Gastrocnemius medialis (tissue), 4 donors: ENCODE measurements around the gene ABHD17A. TPM values are rescaled to one million over a fixed set of nuclear protein-coding genes. Genes with fewer than 3 reads are reported as not detected.

Experiments used
- ATAC-seq, 2 donors: fragments of 150-250 bp; one replicate each; pipeline ENCODE4 v1.9.1; 2016
- DNase-seq, 2 donors: peaks; one replicate each; pipeline ENCODE4 v3.0.0-alpha.2; 2019
- H3K27ac ChIP-seq, 4 donors: fragments of 200-600 bp; sonication (generic); 1 replicate in 1 of 4; 2 replicates in 3 of 4; pipeline ENCODE4 v1.5.1; 2016 to 2018; ENCODE audit warnings: mild to moderate bottlenecking in 2 of 4, moderate library complexity in 1 of 4
- H3K27me3 ChIP-seq, 3 donors: fragments of 200-600 bp; sonication (generic) in 2 of 3; 1 replicate in 1 of 3; 2 replicates in 2 of 3; pipeline versions ENCODE4 v1.5.1 to v1.6.0; 2016 to 2019; ENCODE audit warnings: mild to moderate bottlenecking in 1 of 3, moderate library complexity in 1 of 3
- H3K36me3 ChIP-seq, 2 donors: fragments of 200-600 bp; sonication (generic) in 1 of 2; one replicate each; pipeline ENCODE4 v1.5.1; 2017 to 2018
- H3K4me1 ChIP-seq, 2 donors: fragments of 200-600 bp; sonication (generic) in 1 of 2; one replicate each; pipeline ENCODE4 v1.5.1; 2016 to 2017; ENCODE audit warnings: mild to moderate bottlenecking in 2 of 2
- H3K4me3 ChIP-seq, 4 donors: fragments of 200-600 bp; sonication (generic) in 3 of 4; 1 replicate in 1 of 4; 2 replicates in 3 of 4; pipeline ENCODE4 v1.5.1; 2016 to 2019; ENCODE audit warnings: mild to moderate bottlenecking in 2 of 4
- H3K9me3 ChIP-seq, 3 donors: fragments of 200-600 bp; sonication (generic) in 2 of 3; 1 replicate in 1 of 3; 2 replicates in 2 of 3; pipeline ENCODE4 v1.5.1; 2016 to 2019
- CTCF ChIP-seq, 5 experiments: fragments of 450-650 bp in 3 of 5; fragments of 200-600 bp in 2 of 5; sonication (generic) in 2 of 5; IDR thresholded peaks in 4 of 5; conservative IDR thresholded peaks in 1 of 5; 1 replicate in 4 of 5; 2 replicates in 1 of 5; pipeline ENCODE4 v1.5.1; 2016 to 2019; ENCODE audit warnings: antibody characterized with exemption in 5 of 5, mild to moderate bottlenecking in 3 of 5, moderate library complexity in 3 of 5
- POLR2A ChIP-seq, 2 donors: fragments of 450-650 bp; IDR thresholded peaks; one replicate each; pipeline ENCODE4 v1.6.1; 2017; ENCODE audit warnings: antibody characterized with exemption in 2 of 2, mild to moderate bottlenecking in 2 of 2, moderate library complexity in 2 of 2
- in situ Hi-C, 4 donors: fragments of 200-750 bp; cut with MboI; loops; one replicate each; pipeline versions ENCODE4 v1.15.0 to v1.8.0; 2017; ENCODE audit warnings: low sequenced_read_pairs in 4 of 4
- intact Hi-C: fragments of 100-400 bp; cut with DNase I; formaldehyde crosslinking; loops from one replicate; pipeline ENCODE4 v1.15.1; 2023; ENCODE audit warnings: low total_unique reads
- total RNA-seq, 4 donors: library from RNA; depleted of rRNA; stranded (reverse); fragments of >200 nt; gene quantifications; one replicate each; pipeline versions ENCODE4 v1.1.0 to v1.2.3, GENCODE V29; 2016

The ABHD17A gene
- total RNA-seq, 4 donors from 2014 or later = 49.4 to 87.7 (median 70.8) TPM

GRCh38 chr19:1854039-1854541, 31.2 kb downstream of the ABHD17A start:
- TF ChIP-seq CTCF (IDR thresholded peaks at IDR 0.05 in 4 of 5, conservative IDR thresholded peaks at IDR 0.05 in 1 of 5) (no peak), POLR2A (IDR thresholded peaks at IDR 0.05) (no peak)
- H3K36me3 ChIP-seq = no peaks in the 10 kb centered on the region
- intact Hi-C loops (no loop called here), in situ Hi-C loops (no loop called here)
- H3K4me3 ChIP-seq = no peak overlapping the region
- ATAC-seq (no peak), DNase-seq (no peak)
- H3K4me1 ChIP-seq = peaks cover 16 to 23% of the 10 kb centered on the region in 2 donors
- H3K9me3 ChIP-seq = no peaks in the 10 kb centered on the region
- H3K27me3 ChIP-seq = peaks cover 2 to 14% (median 3%) of the 10 kb centered on the region in 3 donors
- H3K27ac ChIP-seq = no peak overlapping the region

- Histone ChIP-seq H3K27ac (no peak overlapping the region), H3K27me3 (peaks cover 2 to 14% (median 3%) of the 10 kb centered on the region in 3 donors), H3K9me3 (no peaks in the 10 kb centered on the region), H3K4me3 (no peak overlapping the region), H3K4me1 (peaks cover 19 to 23% of the 10 kb centered on the region in 2 donors), H3K36me3 (no peaks in the 10 kb centered on the region)
- intact Hi-C loops (no loop called here), in situ Hi-C loops (no loop called here)
- DNase-seq (peak in 1 of 2 donors; percentile 67), ATAC-seq (peak in 1 of 2 donors; percentile 34)
- peak; percentile 77 to 88 (median 85) for TF ChIP-seq CTCF (IDR thresholded peaks at IDR 0.05 in 4 of 5, conservative IDR thresholded peaks at IDR 0.05 in 1 of 5)
- no peak for TF ChIP-seq POLR2A (IDR thresholded peaks at IDR 0.05)
Observed at GRCh38 chr19:1853295-1854038, 31.8 kb downstream of the ABHD17A start.

GRCh38 chr19:1852581-1853128, 32.6 kb downstream of the ABHD17A start:
- peaks cover 19 to 22% of the 10 kb centered on the region in 2 donors for H3K4me1 ChIP-seq
- H3K9me3 ChIP-seq = no peaks in the 10 kb centered on the region
- peaks cover 2 to 12% (median 3%) of the 10 kb centered on the region in 3 donors for H3K27me3 ChIP-seq
- TF ChIP-seq CTCF (IDR thresholded peaks at IDR 0.05 in 4 of 5, conservative IDR thresholded peaks at IDR 0.05 in 1 of 5) (no peak), POLR2A (IDR thresholded peaks at IDR 0.05) (no peak)
- H3K27ac ChIP-seq = no peak overlapping the region
- in situ Hi-C loops (no loop called here), intact Hi-C loops (no loop called here)
- DNase-seq = no peak
- H3K4me3 ChIP-seq = no peak overlapping the region
- H3K36me3 ChIP-seq = no peaks in the 10 kb centered on the region
- ATAC-seq = no peak

- no peaks in the 10 kb centered on the region for H3K9me3 ChIP-seq
- H3K4me3 ChIP-seq = no peak overlapping the region
- peaks cover 2 to 5% (median 3%) of the 10 kb centered on the region in 3 donors for H3K27me3 ChIP-seq
- no peaks in the 10 kb centered on the region for H3K36me3 ChIP-seq
- TF ChIP-seq POLR2A (IDR thresholded peaks at IDR 0.05) (no peak), CTCF (IDR thresholded peaks at IDR 0.05 in 4 of 5, conservative IDR thresholded peaks at IDR 0.05 in 1 of 5) (no peak)
- in situ Hi-C loops = no loop called here
- intact Hi-C loops = no loop called here
- ATAC-seq (no peak), DNase-seq (no peak)
- no peak overlapping the region for H3K27ac ChIP-seq
- peaks cover 21 to 24% of the 10 kb centered on the region in 2 donors for H3K4me1 ChIP-seq
Observed at GRCh38 chr19:1851654-1852580, 33.4 kb downstream of the ABHD17A start.
